Small intestine (tissue), 7 donors: Measurements from ENCODE around the gene RUVBL2. TPM values are rescaled to one million over a fixed set of nuclear protein-coding genes. Genes with fewer than 3 reads are reported as not detected.
"Not testable (repeated sequence)": the region's sequence is repeated elsewhere in the genome, so short reads cannot be mapped to it uniquely, and the experiment has no call there.

Source experiments
- DNase-seq, 2 donors: peaks; one replicate each; pipeline versions ENCODE4 v3.0.0 to v3.0.0-alpha.2; 2013
- FAIRE-seq: peaks from 2 replicates; lab custom pipeline; 2012; peaks lifted over from hg19 to GRCh38; lab: Jason Lieb, UNC
- H3K27ac ChIP-seq, 3 donors: one replicate each; pipeline ENCODE4 v1.5.1; 2013; ENCODE audit warnings: low read length in 2 of 3, mild to moderate bottlenecking in 2 of 3, control low read depth in 1 of 3, inconsistent platforms in 1 of 3, low read depth in 1 of 3, moderate library complexity in 1 of 3
- H3K27me3 ChIP-seq, 3 donors: one replicate each; pipeline ENCODE4 v1.6.1; 2013; ENCODE audit warnings: low read length in 3 of 3, inconsistent platforms in 1 of 3; ENCODE audit not compliant: control insufficient read depth in 3 of 3, insufficient read depth in 3 of 3
- H3K36me3 ChIP-seq, 3 donors: one replicate each; pipeline ENCODE4 v1.6.1; 2013; ENCODE audit warnings: low read length in 3 of 3, inconsistent platforms in 1 of 3, low read depth in 1 of 3, mild to moderate bottlenecking in 1 of 3, moderate library complexity in 1 of 3; ENCODE audit not compliant: control insufficient read depth in 3 of 3, insufficient read depth in 2 of 3
- H3K4me1 ChIP-seq, 3 donors: one replicate each; pipeline ENCODE4 v1.6.1; 2013; ENCODE audit warnings: low read length in 2 of 3, inconsistent platforms in 1 of 3, low read depth in 1 of 3, mild to moderate bottlenecking in 1 of 3, moderate library complexity in 1 of 3; ENCODE audit not compliant: control insufficient read depth in 3 of 3, insufficient read depth in 2 of 3
- H3K4me3 ChIP-seq, 3 donors: one replicate each; pipeline ENCODE4 v1.5.1; 2013; ENCODE audit warnings: low read length in 3 of 3, control low read depth in 1 of 3, inconsistent platforms in 1 of 3, low read depth in 1 of 3, mild to moderate bottlenecking in 1 of 3, moderate library complexity in 1 of 3
- H3K9me3 ChIP-seq, 2 donors: one replicate each; pipeline ENCODE4 v1.6.1; 2013; ENCODE audit warnings: low read depth in 1 of 2, low read length in 1 of 2; ENCODE audit not compliant: control insufficient read depth in 2 of 2, insufficient read depth in 1 of 2
- WGBS, 3 donors: extraction: QIAGEN DNeasy Blood & Tissue Kit; methylation state at CpG; one replicate each; pipeline ENCODE4 v1.1.7; 2013; 5-methylcytosine and 5-hydroxymethylcytosine counted together
- polyA plus RNA-seq, 4 donors: library from polyadenylated mRNA; stranded (reverse) in 3 of 4; unstranded in 1 of 4; fragments of 200-250 nt in 3 of 4; fragments of 120-200 nt in 1 of 4; gene quantifications; one replicate each; pipeline versions ENCODE4 v1.2.1 to v1.2.3, GENCODE V29; 2013
- donor health status: healthy with polysubstance abuse.
- donor health status: control.
- donor health status: control.
- donor health status: Bipolar disorder and iron deficiency.
- donor health status: healthy.

RUVBL2 gene
- polyA plus RNA-seq, 4 donors: 45.4 to 108 (median 57.3) TPM

GRCh38 chr19:49014870-49015255 lies 21.2 kb downstream of the RUVBL2 start:
- Histone ChIP-seq H3K27me3 (peaks cover 0 to 15% (median 0%) of the 10 kb centered on the region in 3 donors), H3K4me1 (peaks cover 0 to 11% (median 4%) of the 10 kb centered on the region in 3 donors), H3K9me3 (no peaks in the 10 kb centered on the region), H3K27ac (no peak overlapping the region), H3K4me3 (no peak overlapping the region), H3K36me3 (peaks cover 5 to 65% (median 7%) of the 10 kb centered on the region in 3 donors)
- FAIRE-seq (no peak), DNase-seq (no peak)
- WGBS, 3 donors: 93 to 94% (median 93%) methylated on average over 18 of the region's 18 CpGs

DNA sequence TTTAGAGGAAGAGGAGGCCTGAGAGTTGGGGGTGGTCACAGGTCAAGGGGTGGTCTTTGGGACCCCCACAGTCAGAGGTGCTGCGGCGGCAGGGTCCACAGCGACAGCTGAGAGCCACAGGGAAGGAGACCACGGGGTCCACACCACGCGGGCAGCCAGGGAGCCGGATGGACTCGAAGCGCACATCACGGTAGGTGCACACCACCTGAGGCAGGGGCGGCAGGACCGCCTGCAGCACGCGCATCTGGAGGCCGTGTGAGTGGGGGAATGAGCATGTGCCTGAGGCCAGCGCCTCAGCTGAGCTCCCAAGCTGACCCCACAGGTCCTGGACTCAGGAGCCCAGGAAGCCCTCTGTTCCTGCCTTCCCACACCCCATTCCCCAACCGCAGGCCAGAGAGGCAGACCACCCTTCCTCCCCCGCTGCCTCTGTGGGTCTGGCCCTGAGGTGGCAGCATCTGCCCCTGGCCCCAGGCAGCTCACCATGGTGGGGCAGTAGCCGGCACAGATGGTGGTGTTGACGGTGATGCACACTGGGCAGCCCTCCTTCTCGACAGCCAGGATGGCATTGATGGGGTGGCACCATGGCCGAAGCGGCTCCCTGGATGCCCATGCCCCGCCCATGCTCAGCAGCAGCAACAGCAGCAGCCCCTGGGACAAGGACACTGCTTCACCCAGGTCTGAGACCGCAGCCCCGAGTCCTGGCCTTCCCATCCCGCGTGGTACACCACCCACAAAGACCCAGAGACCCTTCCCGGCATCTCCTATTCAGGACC lies 22.6 kb downstream of the RUVBL2 start:
- peaks cover 0 to 52% (median 5%) of the 10 kb centered on the region in 3 donors for H3K36me3 ChIP-seq
- H3K27me3 ChIP-seq: peaks cover 0 to 29% (median 0%) of the 10 kb centered on the region in 3 donors
- peaks cover 0 to 11% (median 4%) of the 10 kb centered on the region in 3 donors for H3K4me1 ChIP-seq
- H3K9me3 ChIP-seq: no peaks in the 10 kb centered on the region
- DNase-seq (no peak), FAIRE-seq (no peak)
- H3K27ac ChIP-seq: no peak overlapping the region
- no peak overlapping the region for H3K4me3 ChIP-seq
- 92 to 95% (median 94%) methylated on average over 21 to 26 of the region's 29 CpGs for WGBS, 3 donors

GRCh38 chr19:49017041-49017665 lies 23.5 kb downstream of the RUVBL2 start, which contains the start of gene LHB:
Gene LHB, minus strand, starts transcription at chr19:49017091. Its CDS starts 10 bp downstream, at chr19:49017081.
- H3K9me3 ChIP-seq: no peaks in the 10 kb centered on the region
- peaks cover 0 to 43% (median 5%) of the 10 kb centered on the region in 3 donors for H3K36me3 ChIP-seq
- H3K4me1 ChIP-seq: peaks cover 0 to 11% (median 4%) of the 10 kb centered on the region in 3 donors
- no peak for FAIRE-seq
- DNase-seq: no peak
- peak within 1 kb of the TSS in 2 of 3 donors; percentile 16 to 27 for H3K27ac ChIP-seq
- H3K27me3 ChIP-seq: peaks cover 0 to 38% (median 0%) of the 10 kb centered on the region in 3 donors
- H3K4me3 ChIP-seq: peak within 1 kb of the TSS; percentile 22 to 55 (median 39)
- WGBS, 3 donors: 60 to 72% (median 65%) methylated on average over 17 of the region's 17 CpGs

- FAIRE-seq (no peak), DNase-seq (peak; percentile 77 to 80)
- peaks cover 0 to 39% (median 0%) of the 10 kb centered on the region in 3 donors for H3K27me3 ChIP-seq
- H3K27ac ChIP-seq: peak overlapping the region in 1 of 3 donors; percentile 27
- WGBS, 3 donors: 0 to 1% (median 0%) methylated on average over 50 to 62 of the region's 62 CpGs
- H3K36me3 ChIP-seq: peaks cover 0 to 37% (median 5%) of the 10 kb centered on the region in 3 donors
- H3K9me3 ChIP-seq: no peaks in the 10 kb centered on the region
- H3K4me1 ChIP-seq: peaks cover 0 to 11% (median 4%) of the 10 kb centered on the region in 3 donors
- H3K4me3 ChIP-seq: peak overlapping the region; percentile 22 to 55 (median 39)
Measured at GRCh38 chr19:49017666-49018351, 24.1 kb downstream of the RUVBL2 start.

GRCh38 chr19:49018388-49019241 lies 24.9 kb downstream of the RUVBL2 start:
- H3K9me3 ChIP-seq, H3K27ac ChIP-seq, FAIRE-seq: not testable (repeated sequence)
- DNase-seq: peak; percentile 40 to 41
- 1 to 4% (median 3%) methylated on average over 43 to 50 of the region's 50 CpGs for WGBS, 3 donors
- Histone ChIP-seq H3K4me1 (peaks cover 0 to 11% (median 4%) of the 10 kb centered on the region in 3 donors), H3K4me3 (peak overlapping the region in 2 of 3 donors; percentile 18 to 55), H3K36me3 (peaks cover 0 to 33% (median 5%) of the 10 kb centered on the region in 3 donors), H3K27me3 (peaks cover 0 to 39% (median 0%) of the 10 kb centered on the region in 3 donors)

DNA sequence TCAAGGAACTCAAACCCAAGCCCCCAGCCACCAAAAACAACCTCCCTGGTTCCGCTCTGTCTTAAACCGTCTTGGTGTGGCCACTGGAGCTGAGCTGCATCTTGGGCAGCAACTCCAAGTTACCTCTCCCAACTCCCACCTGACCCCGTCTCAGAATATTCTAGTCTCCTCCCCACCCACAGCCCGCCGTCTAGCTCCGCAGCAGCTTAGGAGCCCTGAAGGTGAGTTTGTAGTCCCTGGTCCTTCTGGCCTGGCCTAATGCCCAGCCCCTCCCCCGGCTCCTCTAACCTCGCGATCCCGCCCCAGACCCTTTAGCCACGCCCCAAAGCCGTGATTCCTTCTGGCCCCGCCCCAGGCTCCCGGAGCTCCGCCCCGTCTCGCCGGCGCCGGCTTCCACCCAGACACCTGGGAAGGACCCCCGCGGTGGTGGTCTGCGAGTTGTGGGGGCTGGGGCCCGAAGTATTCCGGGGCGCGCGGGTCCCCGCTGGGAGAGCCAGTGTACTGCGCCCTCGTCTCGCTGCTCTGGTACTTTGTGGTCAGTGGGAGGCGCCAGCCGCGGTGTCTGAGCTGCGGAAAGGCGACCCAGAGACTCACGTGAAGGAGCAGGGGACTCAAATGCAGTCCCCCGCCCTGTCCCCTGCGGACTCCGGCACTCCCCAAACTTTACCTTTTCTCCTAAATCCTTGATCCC lies 25.7 kb downstream of the RUVBL2 start:
- peak; percentile 61 to 81 for DNase-seq
- 5 to 17% (median 10%) methylated on average over 41 of the region's 41 CpGs for WGBS, 3 donors
- Histone ChIP-seq H3K9me3 (no peaks in the 10 kb centered on the region), H3K27ac (no peak overlapping the region), H3K4me3 (peak overlapping the region in 2 of 3 donors; percentile 19 to 55), H3K36me3 (peaks cover 0 to 25% (median 5%) of the 10 kb centered on the region in 3 donors), H3K4me1 (peaks cover 0 to 11% (median 4%) of the 10 kb centered on the region in 3 donors), H3K27me3 (peaks cover 0 to 39% (median 0%) of the 10 kb centered on the region in 3 donors)
- FAIRE-seq: no peak

DNA sequence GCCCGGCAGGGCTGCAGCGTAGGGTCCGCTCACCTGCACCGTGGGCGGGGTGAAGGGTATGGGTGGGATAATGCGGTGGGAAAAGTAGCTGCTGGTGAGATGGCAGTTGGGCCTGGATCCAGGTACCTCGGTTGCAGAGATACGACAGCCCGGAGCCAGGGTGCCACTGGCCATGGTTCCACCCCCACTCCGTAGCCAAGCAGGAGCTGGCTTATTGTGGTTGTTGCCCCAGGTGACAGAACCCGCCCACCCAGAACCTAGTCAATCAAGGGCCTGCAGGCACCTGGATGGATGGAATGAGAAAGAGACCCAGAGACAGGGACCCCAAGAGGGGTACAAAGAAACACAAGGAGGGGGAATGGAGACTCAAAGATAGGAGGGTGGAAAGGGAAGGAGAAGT lies 26.7 kb downstream of the RUVBL2 start:
- peaks cover 0 to 16% (median 3%) of the 10 kb centered on the region in 3 donors for H3K36me3 ChIP-seq
- WGBS, 3 donors: 42 to 76% (median 44%) methylated on average over 11 of the region's 11 CpGs
- DNase-seq (no peak), FAIRE-seq (no peak)
- peaks cover 0 to 11% (median 4%) of the 10 kb centered on the region in 3 donors for H3K4me1 ChIP-seq
- H3K27ac ChIP-seq: no peak overlapping the region
- no peak overlapping the region for H3K4me3 ChIP-seq
- peaks cover 0 to 39% (median 0%) of the 10 kb centered on the region in 3 donors for H3K27me3 ChIP-seq
- H3K9me3 ChIP-seq: no peaks in the 10 kb centered on the region
